Measurements from ENCODE around the gene GBGT1.

GRCh38 chr9:133146746-133147411, 16.8 kb downstream of the GBGT1 start:
- no peak for TF ChIP-seq POLR2AphosphoS5 (IDR thresholded peaks at IDR 0.05)
- no peak for TF ChIP-seq CTCF (IDR thresholded peaks at IDR 0.05)

Data from breast epithelium (tissue), 3 donors.